Heart left ventricle (tissue), 13 donors: ENCODE measurements around the gene MANBA.

Experiments used
- POLR2A ChIP-seq, 2 donors: fragments of 450-650 bp; IDR thresholded peaks; one replicate each; pipeline ENCODE4 v1.6.1; 2017; ENCODE audit warnings: antibody characterized with exemption in 2 of 2, mild to moderate bottlenecking in 2 of 2, moderate library complexity in 2 of 2
- TF ChIP-seq, protein P1 (sequence below), 12 donors: fragments of 200-600 bp; sonication (generic) in 4 of 12; IDR thresholded peaks; one replicate each; pipeline versions ENCODE4 v1.5.0 to v1.8.0; 2018 to 2022; ENCODE audit warnings: antibody characterized with exemption in 12 of 12, mild to moderate bottlenecking in 5 of 12
- donor health status: ischemic (EF 13 %, LVEDD 7.1; RV severe dilation, severe dysfunction).
- donor health status: DM: no; HTN: yes; CAD: no.
- donor health status: DM: no; HTN: no; CAD: no.
- donor health status: ischemic (EF 25% LVEDD 6.9; RV normal size, moderate dysfunction).
- donor health status: ischemic (EF 25% LVEDD 5.7; RV mildly dilated, moderate dysfunction).
- donor health status: ischemic (EF 35%, LVEDD 5.7; RV mildly dilated, moderate dysfunction).
- donor health status: nonischemic (EF 11% LVEDD 7.7; RV severe dilation, severe dysfunction).
- donor health status: DM: yes; HTN: yes; CAD: no.
- donor health status: PGD.
- donor health status: ischemic (EF 29% LVEDD 5.4; RV normal size, mild dysfunction).
- donor health status: nonischemic (EF 23%, LVEDD 6.1; RV moderate dilation, normal function).

DNA sequence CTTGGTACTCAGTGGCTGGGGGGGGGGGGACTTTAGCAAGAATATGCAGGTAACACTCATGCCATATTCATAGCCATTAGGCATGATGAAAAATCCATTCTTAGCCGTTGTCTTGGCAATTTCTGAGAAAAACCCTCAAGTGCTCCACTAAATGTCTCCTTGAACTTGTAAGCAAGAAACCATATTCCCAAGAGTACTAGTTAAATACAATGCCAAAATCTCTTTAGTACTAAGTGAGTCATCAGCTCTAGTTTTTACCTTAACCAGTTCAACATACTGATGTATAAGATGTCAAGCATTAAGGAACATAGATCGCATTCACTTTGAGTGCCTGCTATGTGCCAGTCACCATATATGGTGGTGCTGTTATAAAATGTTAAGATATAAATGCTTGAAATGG lies 39.0 kb upstream of the MANBA start:
- TF ChIP-seq, protein P1, sequence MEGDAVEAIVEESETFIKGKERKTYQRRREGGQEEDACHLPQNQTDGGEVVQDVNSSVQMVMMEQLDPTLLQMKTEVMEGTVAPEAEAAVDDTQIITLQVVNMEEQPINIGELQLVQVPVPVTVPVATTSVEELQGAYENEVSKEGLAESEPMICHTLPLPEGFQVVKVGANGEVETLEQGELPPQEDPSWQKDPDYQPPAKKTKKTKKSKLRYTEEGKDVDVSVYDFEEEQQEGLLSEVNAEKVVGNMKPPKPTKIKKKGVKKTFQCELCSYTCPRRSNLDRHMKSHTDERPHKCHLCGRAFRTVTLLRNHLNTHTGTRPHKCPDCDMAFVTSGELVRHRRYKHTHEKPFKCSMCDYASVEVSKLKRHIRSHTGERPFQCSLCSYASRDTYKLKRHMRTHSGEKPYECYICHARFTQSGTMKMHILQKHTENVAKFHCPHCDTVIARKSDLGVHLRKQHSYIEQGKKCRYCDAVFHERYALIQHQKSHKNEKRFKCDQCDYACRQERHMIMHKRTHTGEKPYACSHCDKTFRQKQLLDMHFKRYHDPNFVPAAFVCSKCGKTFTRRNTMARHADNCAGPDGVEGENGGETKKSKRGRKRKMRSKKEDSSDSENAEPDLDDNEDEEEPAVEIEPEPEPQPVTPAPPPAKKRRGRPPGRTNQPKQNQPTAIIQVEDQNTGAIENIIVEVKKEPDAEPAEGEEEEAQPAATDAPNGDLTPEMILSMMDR (IDR thresholded peaks at IDR 0.05): no peak
- no peak for TF ChIP-seq POLR2A (IDR thresholded peaks at IDR 0.05)
